ENCODE measurements around the gene PSTK.

DNA sequence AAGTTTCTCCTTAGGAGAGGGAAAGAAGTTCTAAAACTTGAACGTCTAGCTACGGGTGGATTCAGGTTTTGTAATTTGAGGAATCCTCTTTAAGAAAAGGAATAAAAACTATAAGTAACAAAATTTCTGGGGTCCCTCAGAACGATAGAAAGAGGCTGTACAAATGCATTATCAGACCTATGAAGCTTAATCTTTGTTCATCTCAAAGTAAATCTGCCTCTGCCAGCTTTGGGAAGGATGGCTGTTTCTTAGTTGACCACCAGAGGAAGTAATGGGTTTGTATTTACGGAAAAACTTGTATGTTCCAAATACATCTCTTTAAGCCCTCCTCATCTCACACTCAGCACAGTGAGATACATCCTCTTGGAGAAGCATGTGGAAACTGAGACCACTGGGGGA, 864 bp downstream of the PSTK start:
- TF ChIP-seq, protein P1, sequence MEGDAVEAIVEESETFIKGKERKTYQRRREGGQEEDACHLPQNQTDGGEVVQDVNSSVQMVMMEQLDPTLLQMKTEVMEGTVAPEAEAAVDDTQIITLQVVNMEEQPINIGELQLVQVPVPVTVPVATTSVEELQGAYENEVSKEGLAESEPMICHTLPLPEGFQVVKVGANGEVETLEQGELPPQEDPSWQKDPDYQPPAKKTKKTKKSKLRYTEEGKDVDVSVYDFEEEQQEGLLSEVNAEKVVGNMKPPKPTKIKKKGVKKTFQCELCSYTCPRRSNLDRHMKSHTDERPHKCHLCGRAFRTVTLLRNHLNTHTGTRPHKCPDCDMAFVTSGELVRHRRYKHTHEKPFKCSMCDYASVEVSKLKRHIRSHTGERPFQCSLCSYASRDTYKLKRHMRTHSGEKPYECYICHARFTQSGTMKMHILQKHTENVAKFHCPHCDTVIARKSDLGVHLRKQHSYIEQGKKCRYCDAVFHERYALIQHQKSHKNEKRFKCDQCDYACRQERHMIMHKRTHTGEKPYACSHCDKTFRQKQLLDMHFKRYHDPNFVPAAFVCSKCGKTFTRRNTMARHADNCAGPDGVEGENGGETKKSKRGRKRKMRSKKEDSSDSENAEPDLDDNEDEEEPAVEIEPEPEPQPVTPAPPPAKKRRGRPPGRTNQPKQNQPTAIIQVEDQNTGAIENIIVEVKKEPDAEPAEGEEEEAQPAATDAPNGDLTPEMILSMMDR (IDR thresholded peaks at IDR 0.05), result peak; percentile 29 to 48 (median 36)
- no peak for TF ChIP-seq POLR2A (IDR thresholded peaks at IDR 0.05)

All from right lobe of liver (tissue), 4 donors.